GM12801 (cell line): Measurements from ENCODE around the gene ABCC1.

Source experiments
- CTCF ChIP-seq: IDR thresholded peaks from one replicate; pipeline ENCODE4 v1.5.1; 2011; ENCODE audit warnings: control low read depth; ENCODE audit not compliant: insufficient read length; ENCODE audit errors: extremely low read depth

Gene ABCC1

GRCh38 chr16:16155234-16155633 lies 205.8 kb downstream of the ABCC1 start:
- no peak for TF ChIP-seq CTCF

GRCh38 chr16:16157166-16157565 lies 207.8 kb downstream of the ABCC1 start:
- no peak for TF ChIP-seq CTCF

- no peak for TF ChIP-seq CTCF
These were observed 208.8 kb downstream of the ABCC1 start for GRCh38 chr16:16158082-16158658.

- no peak for TF ChIP-seq CTCF
These were observed 209.4 kb downstream of the ABCC1 start for GRCh38 chr16:16158741-16159374.

GRCh38 chr16:16159662-16160061 lies 210.2 kb downstream of the ABCC1 start:
- no peak for TF ChIP-seq CTCF

- no peak for TF ChIP-seq CTCF
These were observed 211.9 kb downstream of the ABCC1 start for GRCh38 chr16:16161319-16161718.

GRCh38 chr16:16162591-16162990 lies 213.2 kb downstream of the ABCC1 start:
- no peak for TF ChIP-seq CTCF
